T47D (cell line): ENCODE results near the gene KCNA10.

Source experiments
- DNase-seq, 2 experiments: peaks; one replicate each; pipeline versions ENCODE4 v3.0.0 to v3.0.0-alpha.2; 2011 to 2012; ENCODE audit warnings: low read depth in 1 of 2, low spot score in 1 of 2
- JUND ChIP-seq: IDR thresholded peaks from 2 replicates; pipeline ENCODE4 v1.6.1; 2012; ENCODE audit warnings: low read depth
- in situ Hi-C: cut with HindIII; loops from 2 replicates; pipeline ENCODE4 v1.10.0; 2016; ENCODE audit warnings: low sequenced_read_pairs, low pct_unique_long_range_greater_than_20kb

The KCNA10 gene

DNA sequence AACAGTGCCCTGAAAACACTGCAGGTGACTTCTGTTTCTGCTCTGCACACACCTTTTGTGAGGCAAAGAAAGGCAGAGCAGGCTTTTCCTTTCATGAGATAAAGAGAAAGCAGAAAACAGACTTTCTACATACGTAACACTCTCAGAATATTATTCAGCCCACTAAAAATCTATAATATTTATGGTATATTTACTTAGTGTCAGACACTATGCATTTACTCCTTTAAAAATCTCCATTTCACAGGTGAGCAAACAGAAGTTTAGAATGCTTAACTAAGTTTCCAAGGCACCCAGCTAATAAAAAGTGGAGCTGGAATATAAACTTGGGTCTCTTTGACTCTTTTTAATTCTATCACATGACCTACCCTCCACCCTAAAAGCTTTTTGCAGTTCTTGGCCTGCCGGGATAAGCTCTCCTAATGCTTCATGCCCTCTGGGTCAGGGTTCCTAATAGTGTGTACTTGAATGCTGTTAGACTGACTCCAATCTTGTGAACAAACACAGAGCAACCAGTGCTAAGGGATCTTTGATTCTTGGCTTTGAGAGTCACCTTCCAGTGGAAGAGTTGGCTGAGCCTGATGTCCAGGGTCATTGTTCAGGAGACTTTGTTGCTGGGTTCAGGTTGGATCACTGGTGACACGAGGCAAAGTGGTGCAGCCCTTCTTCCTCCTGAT, 40.9 kb downstream of the KCNA10 start:
- no peak for DNase-seq
- in situ Hi-C loops, result no loop called here
- no peak for TF ChIP-seq JUND

DNA sequence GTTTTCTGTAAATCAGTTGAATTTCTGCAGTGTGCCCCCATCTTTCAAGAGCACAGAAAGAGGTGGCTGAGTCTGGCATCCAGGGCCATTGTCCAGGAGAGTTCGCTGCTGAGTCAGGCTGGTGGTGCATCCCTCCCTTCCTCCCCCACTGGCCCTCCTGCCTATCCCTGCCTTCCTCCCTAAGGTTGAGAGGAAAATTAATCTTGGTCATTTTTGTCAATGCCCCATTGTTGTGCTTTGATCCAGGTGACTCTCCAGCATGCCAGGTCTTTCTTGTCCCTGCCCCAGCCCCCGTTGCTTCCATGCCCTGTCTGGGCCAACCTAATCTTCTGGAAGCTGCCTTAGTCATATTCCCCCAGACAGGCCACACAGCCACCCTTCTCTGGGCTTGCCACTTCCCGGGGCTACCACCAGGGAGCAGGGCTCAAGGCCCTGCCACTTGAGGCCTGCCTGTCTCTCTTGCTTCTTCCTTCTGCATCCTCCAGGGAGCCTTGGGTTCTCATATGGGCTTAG, 41.5 kb downstream of the KCNA10 start:
- DNase-seq, result peak in 1 of 2 experiments; percentile 14
- in situ Hi-C loops, result no loop called here
- TF ChIP-seq JUND, result no peak

GRCh38 chr1:110477041-110477440, 41.9 kb downstream of the KCNA10 start:
- DNase-seq, result no peak
- in situ Hi-C loops, result no loop called here
- TF ChIP-seq JUND, result no peak

GRCh38 chr1:110476028-110476765, 42.8 kb downstream of the KCNA10 start:
- in situ Hi-C loops, result no loop called here
- DNase-seq, result no peak
- no peak for TF ChIP-seq JUND

DNA sequence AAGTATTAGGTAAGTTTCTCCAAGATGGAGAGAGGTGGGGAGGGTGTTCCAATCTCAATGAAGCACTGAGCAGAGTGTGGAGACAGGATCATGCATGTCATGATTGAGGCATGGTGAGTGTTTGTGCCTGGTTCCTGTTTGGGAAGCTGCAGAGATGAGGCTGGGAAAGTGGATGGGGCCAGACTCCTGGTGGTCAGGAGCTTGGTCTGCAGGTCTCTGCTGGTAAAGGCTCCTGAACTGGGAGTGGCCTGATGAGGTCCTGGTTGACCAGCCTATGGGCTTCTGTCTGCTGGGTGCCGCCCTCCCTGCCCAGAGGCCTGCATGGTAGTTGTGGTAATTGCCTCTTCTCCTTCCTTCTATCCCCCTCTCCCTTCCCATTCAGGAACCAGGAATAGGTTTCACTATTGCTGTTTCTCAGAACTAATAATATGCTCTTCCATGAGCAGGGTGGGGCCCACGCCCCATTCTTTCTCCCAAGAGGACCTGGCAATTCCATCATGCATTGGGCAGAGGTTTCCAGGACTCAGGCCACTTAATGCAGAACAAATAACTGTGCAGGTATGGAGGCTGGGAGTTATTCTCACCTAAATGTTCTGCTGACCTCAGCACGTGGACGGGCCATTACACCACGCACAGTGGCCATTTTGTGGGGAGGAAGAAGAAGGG, 43.5 kb downstream of the KCNA10 start:
- DNase-seq, result peak in 1 of 2 experiments; percentile 20
- no peak for TF ChIP-seq JUND
- in situ Hi-C loops, result no loop called here

DNA sequence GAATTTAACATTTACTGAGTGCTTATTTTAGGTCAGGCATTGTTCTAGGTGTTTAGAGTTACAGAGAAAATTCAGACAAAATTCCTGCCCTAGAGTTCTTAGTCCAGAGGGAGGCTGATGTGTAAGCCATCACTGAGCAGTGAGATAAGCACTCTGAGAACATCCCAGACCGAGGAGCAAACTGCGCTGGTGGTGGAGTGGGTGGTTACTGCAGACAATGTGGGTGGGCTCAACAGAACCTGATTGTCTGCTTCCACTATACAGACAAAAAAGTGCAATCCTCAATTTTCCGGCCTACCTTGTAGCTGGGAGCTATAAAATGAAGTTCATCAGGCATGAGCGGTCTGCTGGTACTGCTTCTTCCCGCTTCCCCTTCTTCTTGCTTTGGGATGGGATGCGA, 44.5 kb downstream of the KCNA10 start:
- no peak for TF ChIP-seq JUND
- in situ Hi-C loops, result no loop called here
- no peak for DNase-seq

DNA sequence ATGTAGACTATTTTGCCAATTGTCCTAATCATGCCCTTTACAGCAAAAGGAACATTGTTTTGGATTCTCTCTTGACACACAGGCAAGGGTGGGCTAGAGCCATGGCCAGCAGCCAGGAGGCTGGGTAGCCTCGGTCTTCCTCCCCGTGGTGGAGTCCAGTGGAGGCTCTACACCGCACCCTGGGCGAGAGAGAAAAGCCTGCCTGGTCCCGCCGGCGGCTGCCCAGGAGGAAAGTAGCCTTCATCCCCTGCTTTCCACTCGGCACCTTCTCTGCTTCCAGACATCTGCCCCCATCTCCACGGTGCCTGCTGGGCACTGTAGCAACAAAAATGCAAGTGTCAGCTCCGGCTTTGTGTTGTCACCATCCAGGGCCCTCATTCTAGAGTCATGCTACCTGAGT, 46.4 kb downstream of the KCNA10 start:
- no peak for DNase-seq
- in situ Hi-C loops, result no loop called here
- TF ChIP-seq JUND, result no peak

DNA sequence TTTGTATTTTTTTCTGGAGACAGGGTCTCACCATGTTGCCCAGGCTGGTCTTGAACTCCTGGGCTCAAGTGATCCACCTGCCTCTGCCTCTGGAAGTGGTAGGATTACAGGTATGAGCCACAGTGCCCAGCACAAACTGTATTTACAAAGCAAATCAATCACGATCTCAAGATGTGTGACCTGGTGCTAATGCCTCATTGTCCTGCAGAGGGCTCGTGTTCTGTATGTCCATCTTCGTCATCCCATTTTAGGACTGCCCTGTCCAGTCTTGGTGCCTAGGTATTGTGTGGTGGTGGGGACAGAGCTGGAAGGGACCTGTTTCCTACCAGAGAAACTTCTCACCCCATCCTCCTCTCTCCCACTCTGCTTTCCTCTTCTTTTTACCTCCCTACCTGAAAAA, 47.8 kb downstream of the KCNA10 start:
- DNase-seq, result peak in 1 of 2 experiments; percentile 50
- in situ Hi-C loops, result no loop called here

More for the DNA sequence above, 47.8 kb downstream of the KCNA10 start:
- no peak for TF ChIP-seq JUND
